Activated CD4-positive, CD25-positive, alpha-beta regulatory T cell (primary cell): ENCODE results near the gene LAMTOR1.

Source experiments
- DNase-seq, 4 experiments: peaks; one replicate each; lab custom pipeline; 2025; lab: John Stamatoyannopoulos, UW

The LAMTOR1 gene

GRCh38 chr11:72119198-72119597 is 16.1 kb upstream of the LAMTOR1 start:
- no peak for DNase-seq

GRCh38 chr11:72116019-72116755 is 13.1 kb upstream of the LAMTOR1 start:
- no peak for DNase-seq

- DNase-seq = no peak
These were observed 11.5 kb upstream of the LAMTOR1 start for GRCh38 chr11:72114570-72114969.

GRCh38 chr11:72112978-72113808 is 10.1 kb upstream of the LAMTOR1 start:
- DNase-seq = no peak

GRCh38 chr11:72112143-72112977 is 9.3 kb upstream of the LAMTOR1 start, which contains the start of gene ANAPC15:
Gene ANAPC15, minus strand, starts transcription at chr11:72112695. Its CDS starts 1,419 bp downstream, at chr11:72111276.
- peak; percentile 93 to 98 (median 94) for DNase-seq

- DNase-seq = no peak
These were observed 8.4 kb upstream of the LAMTOR1 start for GRCh38 chr11:72111300-72112142.

GRCh38 chr11:72105888-72106287 is 2.8 kb upstream of the LAMTOR1 start, which contains the start of gene TOMT:
Gene TOMT, plus strand, starts transcription at chr11:72105924. Its CDS starts 28 bp downstream, at chr11:72105952.
- DNase-seq = no peak

- DNase-seq = no peak
These were observed 664 bp upstream of the LAMTOR1 start for GRCh38 chr11:72103754-72104167.

- no peak for DNase-seq
These were observed 509 bp downstream of the LAMTOR1 start for GRCh38 chr11:72102631-72102945.

GRCh38 chr11:72102162-72102561 is 935 bp downstream of the LAMTOR1 start:
- DNase-seq = no peak

- no peak for DNase-seq
These were observed 2.6 kb downstream of the LAMTOR1 start for GRCh38 chr11:72100462-72100861.

- DNase-seq = no peak
These were observed 3.1 kb downstream of the LAMTOR1 start for GRCh38 chr11:72100009-72100408.

GRCh38 chr11:72098741-72099140 is 4.4 kb downstream of the LAMTOR1 start:
- no peak for DNase-seq

- peak; percentile 13 to 42 (median 39) for DNase-seq
These were observed 11.8 kb downstream of the LAMTOR1 start for GRCh38 chr11:72091292-72091691.

GRCh38 chr11:72088076-72088808 is 14.9 kb downstream of the LAMTOR1 start:
- DNase-seq = no peak

- DNase-seq = no peak
These were observed 17.3 kb downstream of the LAMTOR1 start for GRCh38 chr11:72085621-72086351.

- DNase-seq = no peak
These were observed 18.1 kb downstream of the LAMTOR1 start for GRCh38 chr11:72084965-72085364.

GRCh38 chr11:72084076-72084475 is 19.0 kb downstream of the LAMTOR1 start:
- no peak for DNase-seq

- DNase-seq = no peak
These were observed 19.7 kb downstream of the LAMTOR1 start for GRCh38 chr11:72083414-72083813.
